Retinal pigment epithelial cell (primary cell): ENCODE measurements around the gene CCDC13.

Experiments
- DNase-seq: peaks from one replicate; pipeline ENCODE4 v3.0.0-alpha.2; 2010; ENCODE audit warnings: low read depth
- H3K4me3 ChIP-seq: 2 replicates; pipeline ENCODE4 v1.5.1; 2011; ENCODE audit warnings: mild to moderate bottlenecking, low read length, control low read depth, moderate library complexity
- TF ChIP-seq, protein P1 (sequence below): conservative IDR thresholded peaks from 2 replicates; pipeline ENCODE4 v1.5.1; 2011; ENCODE audit warnings: low read depth, low read length, control low read depth, inconsistent platforms

Gene CCDC13

DNA sequence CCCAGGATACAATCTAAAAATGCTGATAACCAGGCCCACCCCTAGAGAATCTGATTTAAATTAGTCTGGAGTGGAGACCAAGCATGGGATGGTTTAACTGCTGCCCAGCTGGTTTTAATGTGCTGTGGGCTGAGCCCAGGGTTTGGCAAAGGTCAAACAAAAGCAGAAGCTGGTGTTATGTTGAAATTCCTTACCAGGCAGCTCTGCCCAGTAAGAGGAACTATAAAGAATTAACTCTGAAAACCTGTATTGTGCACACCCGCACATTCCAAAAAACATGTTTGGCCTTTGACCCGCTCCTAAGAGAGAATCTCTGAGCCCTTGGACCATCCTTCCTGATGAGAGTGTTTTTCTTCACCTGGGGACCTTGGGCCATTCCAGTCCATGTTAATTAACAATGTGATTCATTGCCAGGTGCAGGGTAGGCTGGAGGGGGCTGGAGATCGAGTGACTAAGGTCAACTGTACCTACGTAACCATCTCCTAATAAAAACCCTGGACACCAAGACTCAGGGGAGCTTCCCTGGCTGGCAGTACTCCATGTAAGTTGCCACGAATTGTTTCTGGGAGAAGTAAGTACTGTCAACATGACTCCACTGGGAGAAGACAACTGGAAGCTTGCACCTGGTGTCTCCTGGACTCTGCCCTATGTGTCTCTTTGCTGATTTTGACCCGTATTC lies 10.9 kb downstream of the CCDC13 start:
- no peak overlapping the region for H3K4me3 ChIP-seq
- TF ChIP-seq, protein P1, sequence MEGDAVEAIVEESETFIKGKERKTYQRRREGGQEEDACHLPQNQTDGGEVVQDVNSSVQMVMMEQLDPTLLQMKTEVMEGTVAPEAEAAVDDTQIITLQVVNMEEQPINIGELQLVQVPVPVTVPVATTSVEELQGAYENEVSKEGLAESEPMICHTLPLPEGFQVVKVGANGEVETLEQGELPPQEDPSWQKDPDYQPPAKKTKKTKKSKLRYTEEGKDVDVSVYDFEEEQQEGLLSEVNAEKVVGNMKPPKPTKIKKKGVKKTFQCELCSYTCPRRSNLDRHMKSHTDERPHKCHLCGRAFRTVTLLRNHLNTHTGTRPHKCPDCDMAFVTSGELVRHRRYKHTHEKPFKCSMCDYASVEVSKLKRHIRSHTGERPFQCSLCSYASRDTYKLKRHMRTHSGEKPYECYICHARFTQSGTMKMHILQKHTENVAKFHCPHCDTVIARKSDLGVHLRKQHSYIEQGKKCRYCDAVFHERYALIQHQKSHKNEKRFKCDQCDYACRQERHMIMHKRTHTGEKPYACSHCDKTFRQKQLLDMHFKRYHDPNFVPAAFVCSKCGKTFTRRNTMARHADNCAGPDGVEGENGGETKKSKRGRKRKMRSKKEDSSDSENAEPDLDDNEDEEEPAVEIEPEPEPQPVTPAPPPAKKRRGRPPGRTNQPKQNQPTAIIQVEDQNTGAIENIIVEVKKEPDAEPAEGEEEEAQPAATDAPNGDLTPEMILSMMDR: no peak
- no peak for DNase-seq

- no peak for DNase-seq
- H3K4me3 ChIP-seq: no peak overlapping the region
- TF ChIP-seq, protein P1: no peak
These were observed 14.9 kb downstream of the CCDC13 start for GRCh38 chr3:42758126-42758525.

GRCh38 chr3:42756681-42757213 lies 16.3 kb downstream of the CCDC13 start:
- no peak for DNase-seq
- no peak overlapping the region for H3K4me3 ChIP-seq
- TF ChIP-seq, protein P1: no peak

- TF ChIP-seq, protein P1: peak; percentile 77
- H3K4me3 ChIP-seq: no peak overlapping the region
- no peak for DNase-seq
These were observed 17.1 kb downstream of the CCDC13 start for GRCh38 chr3:42755681-42756578.

DNA sequence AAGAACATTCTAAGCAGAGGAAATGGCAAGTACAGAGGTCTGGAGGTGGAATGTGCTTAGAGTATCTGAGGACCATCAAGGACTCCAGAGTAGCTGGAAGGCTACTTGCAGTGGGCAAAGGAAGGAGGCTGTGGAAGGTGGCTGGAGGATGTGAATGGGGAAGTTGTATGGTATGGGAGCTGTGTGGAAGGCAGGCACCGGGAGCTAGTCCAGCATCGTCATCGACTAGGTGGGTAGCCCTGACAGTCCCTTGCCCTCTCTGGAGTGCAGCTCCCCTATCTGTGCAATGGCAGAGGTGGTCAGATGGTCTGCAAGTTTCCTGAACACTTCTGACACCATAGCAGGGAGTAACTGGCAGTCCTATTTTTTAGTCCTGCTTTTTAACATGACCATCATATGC lies 19.3 kb downstream of the CCDC13 start:
- TF ChIP-seq, protein P1: no peak
- no peak for DNase-seq
- H3K4me3 ChIP-seq: no peak overlapping the region

DNA sequence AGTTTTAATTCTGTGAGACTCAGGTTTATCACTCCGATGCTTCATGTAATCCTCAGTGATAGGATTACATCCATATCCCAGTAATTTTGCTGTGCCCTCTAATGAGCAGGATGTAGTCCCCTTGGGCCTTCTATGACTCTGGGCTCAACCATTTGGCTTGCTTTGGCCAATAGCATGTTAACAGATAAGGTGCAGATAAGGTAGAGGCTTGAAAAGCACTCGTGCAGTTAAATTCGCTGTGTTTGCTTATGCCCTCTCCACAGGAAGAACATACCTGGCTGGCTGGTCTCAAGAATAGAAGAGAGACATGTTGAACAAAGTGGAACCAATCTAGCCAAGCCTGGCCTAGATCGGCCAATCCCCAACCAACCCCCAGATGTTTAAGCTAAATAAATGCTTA lies 20.1 kb downstream of the CCDC13 start:
- TF ChIP-seq, protein P1: no peak
- H3K4me3 ChIP-seq: no peak overlapping the region
- DNase-seq: no peak
